NT2/D1 (cell line): ENCODE results near the gene KRT13.

Experiments
- SUZ12 ChIP-seq: IDR thresholded peaks from 2 replicates; pipeline ENCODE4 v1.6.1; 2011; ENCODE audit not compliant: insufficient read length, insufficient read depth; ENCODE audit errors: extremely low read depth
- YY1 ChIP-seq: IDR thresholded peaks from 2 replicates; pipeline ENCODE4 v1.6.1; 2011; ENCODE audit not compliant: insufficient read length, insufficient read depth
- ZNF274 ChIP-seq: IDR thresholded peaks from 2 replicates; pipeline ENCODE4 v1.6.1; 2011; ENCODE audit warnings: mild to moderate bottlenecking, low read depth, low read length

DNA sequence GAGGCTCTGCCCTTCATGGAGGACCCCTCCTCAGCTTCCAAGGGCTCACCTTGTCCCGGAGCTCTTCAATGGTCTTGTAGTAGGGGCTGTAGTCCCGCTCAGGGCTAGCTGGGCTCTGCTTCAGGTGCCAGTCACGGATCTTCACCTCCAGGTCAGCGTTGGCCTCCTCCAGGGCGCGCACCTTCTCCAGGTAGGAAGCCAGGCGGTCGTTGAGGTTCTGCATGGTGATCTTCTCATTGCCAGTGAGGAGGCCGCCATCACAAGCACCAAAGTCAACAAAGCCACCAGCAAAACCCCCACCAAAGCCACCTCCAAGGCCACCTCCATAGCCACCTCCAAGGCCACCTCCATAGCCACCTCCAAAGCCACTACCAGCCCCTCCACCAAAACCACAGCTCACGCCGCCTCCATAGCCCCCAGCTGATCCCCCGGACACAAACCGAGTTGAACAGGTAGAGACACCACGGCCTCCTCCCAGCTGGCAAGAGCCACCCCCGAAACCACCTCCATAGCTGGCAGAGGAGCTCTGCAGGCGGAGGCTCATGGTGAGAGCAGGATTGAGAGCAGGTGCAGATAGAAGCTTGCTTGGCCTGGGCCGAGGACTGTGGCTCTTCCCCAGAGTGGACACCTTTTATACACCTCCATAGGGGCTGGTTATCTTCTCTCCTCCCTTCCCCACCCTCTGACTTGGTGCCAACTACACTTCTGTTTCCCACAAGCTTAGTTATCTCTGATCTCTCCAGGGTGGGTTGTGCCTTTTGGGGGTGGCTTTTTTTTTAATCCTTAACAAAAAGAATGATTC is at the start of gene KRT13:
- no peak for TF ChIP-seq SUZ12
- no peak for TF ChIP-seq ZNF274
- TF ChIP-seq YY1 = no peak
